ENCODE measurements around the gene LIF.

The LIF gene

DNA sequence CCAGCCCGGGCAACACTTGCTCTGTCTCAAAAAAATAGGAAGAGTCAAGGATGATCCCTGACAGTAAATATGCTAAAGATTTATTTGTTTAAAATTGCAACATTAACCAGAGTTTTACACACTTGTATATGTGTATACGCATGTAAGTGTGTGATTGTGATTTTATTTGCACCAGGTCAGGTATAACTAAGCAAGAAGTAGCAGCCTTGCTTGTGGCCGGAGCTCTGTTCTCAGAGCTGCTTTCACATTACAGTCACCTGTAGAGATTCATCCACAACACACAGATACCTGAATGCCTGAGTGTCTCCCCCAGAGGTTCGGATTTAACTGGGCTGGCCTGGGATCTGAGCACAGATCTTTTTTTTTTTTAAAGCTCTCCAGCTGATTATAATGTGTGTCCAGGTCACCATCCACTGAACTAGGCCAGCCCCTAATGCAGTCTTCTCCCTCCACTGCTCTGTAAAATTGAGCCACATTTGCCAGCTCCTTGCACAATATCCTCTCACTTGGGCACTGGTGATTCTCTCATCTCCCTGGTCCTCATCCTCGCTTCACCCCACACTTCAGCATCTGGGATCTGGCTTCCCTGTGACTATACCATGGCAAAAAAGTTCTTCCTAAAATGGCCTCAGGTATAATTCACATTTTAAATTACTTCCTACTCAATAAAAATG lies 48.3 kb downstream of the LIF start:
- Histone ChIP-seq H3K27ac (no peak overlapping the region), H3K27me3 (ENCODE audit: insufficient read depth, low read depth, severe bottlenecking) (no peaks in the 10 kb centered on the region), H3K9me3 (ENCODE audit: severe bottlenecking) (peaks cover 4% of the 10 kb centered on the region), H3K4me3 (ENCODE audit: low read depth, low read length) (no peak overlapping the region), H3K36me3 (no peaks in the 10 kb centered on the region)
- DNase-seq: no peak
- TF ChIP-seq, protein P1, sequence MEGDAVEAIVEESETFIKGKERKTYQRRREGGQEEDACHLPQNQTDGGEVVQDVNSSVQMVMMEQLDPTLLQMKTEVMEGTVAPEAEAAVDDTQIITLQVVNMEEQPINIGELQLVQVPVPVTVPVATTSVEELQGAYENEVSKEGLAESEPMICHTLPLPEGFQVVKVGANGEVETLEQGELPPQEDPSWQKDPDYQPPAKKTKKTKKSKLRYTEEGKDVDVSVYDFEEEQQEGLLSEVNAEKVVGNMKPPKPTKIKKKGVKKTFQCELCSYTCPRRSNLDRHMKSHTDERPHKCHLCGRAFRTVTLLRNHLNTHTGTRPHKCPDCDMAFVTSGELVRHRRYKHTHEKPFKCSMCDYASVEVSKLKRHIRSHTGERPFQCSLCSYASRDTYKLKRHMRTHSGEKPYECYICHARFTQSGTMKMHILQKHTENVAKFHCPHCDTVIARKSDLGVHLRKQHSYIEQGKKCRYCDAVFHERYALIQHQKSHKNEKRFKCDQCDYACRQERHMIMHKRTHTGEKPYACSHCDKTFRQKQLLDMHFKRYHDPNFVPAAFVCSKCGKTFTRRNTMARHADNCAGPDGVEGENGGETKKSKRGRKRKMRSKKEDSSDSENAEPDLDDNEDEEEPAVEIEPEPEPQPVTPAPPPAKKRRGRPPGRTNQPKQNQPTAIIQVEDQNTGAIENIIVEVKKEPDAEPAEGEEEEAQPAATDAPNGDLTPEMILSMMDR (IDR thresholded peaks at IDR 0.05; ENCODE audit: low read depth, low read length): no peak

DNA sequence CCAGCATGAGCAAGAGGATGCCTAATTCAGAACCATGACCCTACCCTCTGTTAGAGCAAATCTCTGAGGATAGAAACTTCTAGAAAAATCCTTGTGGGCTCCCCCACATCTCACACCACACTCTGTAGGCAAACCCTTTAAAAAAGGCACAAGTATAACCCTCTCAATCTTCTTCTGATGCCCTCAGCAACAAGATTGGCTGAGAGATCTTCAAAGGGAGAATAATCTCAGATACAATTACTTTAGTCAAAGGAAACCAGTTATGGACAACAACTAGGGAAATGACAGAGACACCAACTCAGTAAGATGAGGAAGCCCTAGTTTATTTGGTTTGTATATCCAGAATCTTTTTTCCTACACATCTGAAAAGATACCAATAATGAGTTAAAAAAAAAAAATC lies 49.2 kb downstream of the LIF start:
- DNase-seq: no peak
- TF ChIP-seq, protein P1 (IDR thresholded peaks at IDR 0.05; ENCODE audit: low read depth, low read length): no peak
- Histone ChIP-seq H3K27ac (no peak overlapping the region), H3K4me3 (ENCODE audit: low read depth, low read length) (no peak overlapping the region), H3K27me3 (ENCODE audit: insufficient read depth, low read depth, severe bottlenecking) (no peaks in the 10 kb centered on the region), H3K36me3 (no peaks in the 10 kb centered on the region), H3K9me3 (ENCODE audit: severe bottlenecking) (peaks cover 4% of the 10 kb centered on the region)

- Histone ChIP-seq H3K4me3 (ENCODE audit: low read depth, low read length) (no peak overlapping the region), H3K9me3 (ENCODE audit: severe bottlenecking) (peaks cover 2% of the 10 kb centered on the region), H3K27me3 (ENCODE audit: insufficient read depth, low read depth, severe bottlenecking) (no peaks in the 10 kb centered on the region), H3K27ac (no peak overlapping the region), H3K36me3 (no peaks in the 10 kb centered on the region)
- TF ChIP-seq, protein P1 (IDR thresholded peaks at IDR 0.05; ENCODE audit: low read depth, low read length): no peak
- DNase-seq: no peak
Measured at GRCh38 chr22:30196880-30197336, 49.7 kb downstream of the LIF start.

DNA sequence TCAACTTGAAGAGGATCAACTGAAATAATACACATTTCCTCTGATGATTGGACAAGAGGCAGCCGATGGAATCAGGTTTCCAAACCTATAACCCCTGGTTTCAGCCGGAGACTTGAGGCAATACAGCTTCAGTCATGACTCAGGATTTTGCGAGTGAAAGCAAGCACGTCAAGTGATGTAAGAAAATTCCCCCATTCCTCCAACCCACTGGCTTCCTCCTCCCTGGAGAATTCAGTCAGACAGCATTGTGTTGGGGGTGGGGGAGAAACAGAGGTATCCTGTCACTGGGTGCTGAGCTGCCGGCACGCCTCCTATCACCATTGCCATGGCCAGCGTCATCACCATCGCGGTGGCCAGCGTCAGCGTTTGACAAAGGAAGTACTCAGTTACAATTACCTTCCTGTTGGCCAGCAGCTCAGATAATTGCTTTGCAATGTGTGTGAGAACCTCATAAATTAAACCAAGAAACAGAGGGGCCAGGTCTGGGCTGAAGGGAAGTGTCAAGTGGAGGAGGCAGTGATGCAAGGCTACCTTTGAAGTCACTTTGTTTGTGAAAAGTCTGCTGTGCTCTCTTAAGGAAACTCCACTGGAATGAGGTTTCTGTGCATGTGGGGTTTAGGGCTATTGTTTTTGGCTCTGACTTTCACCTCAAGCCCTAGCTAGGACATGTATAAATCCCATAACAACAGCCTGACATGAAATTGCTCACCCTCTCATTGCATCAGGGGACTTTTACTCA lies 50.2 kb downstream of the LIF start:
- TF ChIP-seq, protein P1 (IDR thresholded peaks at IDR 0.05; ENCODE audit: low read depth, low read length): no peak
- no peaks in the 10 kb centered on the region for H3K36me3 ChIP-seq
- no peaks in the 10 kb centered on the region for H3K27me3 ChIP-seq (ENCODE audit: insufficient read depth, low read depth, severe bottlenecking)
- DNase-seq: peak; percentile 59
- H3K27ac ChIP-seq: no peak overlapping the region
- no peaks in the 10 kb centered on the region for H3K9me3 ChIP-seq (ENCODE audit: severe bottlenecking)
- peak overlapping the region; percentile 35 for H3K4me3 ChIP-seq (ENCODE audit: low read depth, low read length)

GRCh38 chr22:30195245-30196140 lies 51.1 kb downstream of the LIF start:
- Histone ChIP-seq H3K4me3 (ENCODE audit: low read depth, low read length) (peak overlapping the region; percentile 35; the same call in 1 of the 2 replicates), H3K36me3 (no peaks in the 10 kb centered on the region), H3K9me3 (ENCODE audit: severe bottlenecking) (no peaks in the 10 kb centered on the region), H3K27me3 (ENCODE audit: insufficient read depth, low read depth, severe bottlenecking) (no peaks in the 10 kb centered on the region), H3K27ac (no peak overlapping the region)
- DNase-seq: no peak
- TF ChIP-seq, protein P1 (IDR thresholded peaks at IDR 0.05; ENCODE audit: low read depth, low read length): no peak
